ENCODE results near the gene TIMP2.

Gene TIMP2

GRCh38 chr17:78818932-78819331 lies 106.3 kb downstream of the TIMP2 start:
- H3K4me3 ChIP-seq (ENCODE audit: low read depth, low read length) = no peak overlapping the region
- no peak for TF ChIP-seq CTCF (IDR thresholded peaks at IDR 0.05; ENCODE audit: low read depth, low read length)
- no peak for DNase-seq (ENCODE audit: low read depth, low spot score)
- in situ Hi-C loops (cut with HindIII; ENCODE audit: low sequenced_read_pairs) = no loop called here

DNA sequence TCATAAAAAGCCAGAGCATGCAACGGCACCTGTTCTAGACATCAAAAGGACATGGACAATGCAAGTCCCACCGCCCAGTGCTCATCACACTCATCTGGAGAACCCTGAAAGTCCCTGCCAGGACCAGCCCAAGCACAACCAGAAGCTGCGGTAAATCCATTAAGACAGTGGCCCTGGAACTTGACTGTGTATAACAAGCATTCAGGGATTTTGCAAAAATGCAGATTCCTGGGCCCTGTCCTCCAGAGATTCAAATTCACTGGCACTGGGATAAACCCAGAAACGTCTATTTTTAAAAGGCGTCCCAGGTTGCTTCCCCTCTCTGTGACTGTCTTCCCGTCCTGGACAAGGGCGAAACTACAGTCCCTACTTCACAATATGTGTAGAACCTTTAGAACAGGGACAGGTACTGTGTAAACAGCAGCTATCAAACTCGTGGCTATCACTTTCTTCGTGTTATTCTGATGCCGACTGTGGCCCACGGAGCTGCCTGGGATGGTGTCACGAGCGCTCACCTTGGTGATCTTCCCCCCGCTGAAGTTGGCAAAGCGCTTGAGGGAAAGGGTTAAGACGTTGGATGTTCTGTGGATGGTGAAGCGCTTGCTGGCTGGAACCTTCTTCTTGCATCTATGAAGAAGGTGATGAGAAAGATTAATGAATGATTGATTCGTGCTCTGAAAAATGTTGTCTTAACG lies 106.9 kb downstream of the TIMP2 start:
- no peak for TF ChIP-seq CTCF (IDR thresholded peaks at IDR 0.05; ENCODE audit: low read depth, low read length)
- in situ Hi-C loops (cut with HindIII; ENCODE audit: low sequenced_read_pairs) = no loop called here
- H3K4me3 ChIP-seq (ENCODE audit: low read depth, low read length) = no peak overlapping the region

DNA sequence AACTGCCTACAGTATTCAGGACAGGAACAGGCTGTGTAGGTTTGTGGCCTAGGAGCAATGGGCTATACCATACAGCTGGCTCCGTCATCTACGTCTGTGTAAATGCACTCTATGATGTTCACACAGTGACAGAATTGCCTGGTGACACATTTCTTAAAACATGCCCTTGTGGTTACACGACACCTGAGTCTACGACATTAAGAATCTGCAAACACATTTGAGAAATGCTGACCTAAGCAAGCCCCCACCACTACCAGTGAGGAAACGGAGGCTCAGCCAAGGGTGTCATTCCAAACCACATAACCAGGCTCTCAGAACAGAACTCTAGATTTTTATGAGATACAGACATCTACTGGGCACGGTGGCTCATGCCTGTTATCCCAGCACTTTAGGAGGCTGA lies 108.1 kb downstream of the TIMP2 start:
- in situ Hi-C loops (cut with HindIII; ENCODE audit: low sequenced_read_pairs) = no loop called here
- TF ChIP-seq CTCF (IDR thresholded peaks at IDR 0.05; ENCODE audit: low read depth, low read length) = no peak
- DNase-seq (ENCODE audit: low read depth, low spot score) = no peak
- H3K4me3 ChIP-seq (ENCODE audit: low read depth, low read length) = no peak overlapping the region

More for the DNA sequence above, 106.9 kb downstream of the TIMP2 start:
- DNase-seq (ENCODE audit: low read depth, low spot score) = no peak

DNA sequence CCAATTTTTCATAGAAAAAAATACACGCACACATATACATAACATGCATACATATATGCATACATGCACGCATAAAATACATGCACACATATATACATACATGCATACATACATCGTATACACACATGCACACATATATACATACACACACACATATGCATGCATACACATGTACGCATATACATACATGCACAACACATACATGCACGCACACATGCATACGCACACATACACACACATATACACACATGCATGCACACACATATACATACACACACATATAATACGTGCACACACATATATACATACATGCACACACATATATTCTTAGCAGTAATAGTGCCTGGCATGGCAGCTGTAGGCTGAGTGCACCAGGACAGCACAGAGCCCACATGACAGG lies 109.5 kb downstream of the TIMP2 start:
- in situ Hi-C loops (cut with HindIII; ENCODE audit: low sequenced_read_pairs) = no loop called here
- DNase-seq (ENCODE audit: low read depth, low spot score) = no peak
- no peak for TF ChIP-seq CTCF (IDR thresholded peaks at IDR 0.05; ENCODE audit: low read depth, low read length)
- no peak overlapping the region for H3K4me3 ChIP-seq (ENCODE audit: low read depth, low read length)

- in situ Hi-C loops (cut with HindIII; ENCODE audit: low sequenced_read_pairs) = no loop called here
- DNase-seq (ENCODE audit: low read depth, low spot score) = no peak
- no peak overlapping the region for H3K4me3 ChIP-seq (ENCODE audit: low read depth, low read length)
- TF ChIP-seq CTCF (IDR thresholded peaks at IDR 0.05; ENCODE audit: low read depth, low read length) = no peak
These were observed 112.3 kb downstream of the TIMP2 start for GRCh38 chr17:78812855-78813254.

DNA sequence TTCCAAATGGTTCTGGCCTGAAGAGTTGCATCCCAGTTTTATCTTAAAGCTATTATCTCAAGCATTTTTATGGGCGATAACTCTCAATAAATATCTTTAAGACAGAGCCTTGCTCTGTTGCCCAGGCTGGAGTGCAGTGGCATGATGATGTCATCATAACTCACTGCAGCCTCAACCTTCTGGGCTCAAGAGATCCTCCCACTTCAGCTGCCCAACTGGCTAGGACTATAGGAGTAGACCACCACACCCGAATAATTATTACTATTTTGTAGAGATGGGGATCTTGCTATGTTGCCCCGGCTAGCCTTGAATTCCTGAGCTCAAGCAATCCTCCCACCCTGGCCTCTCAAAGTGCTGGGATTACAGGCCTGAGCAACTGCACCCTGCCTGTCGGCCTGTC lies 117.0 kb downstream of the TIMP2 start:
- TF ChIP-seq CTCF (IDR thresholded peaks at IDR 0.05; ENCODE audit: low read depth, low read length) = no peak
- in situ Hi-C loops (cut with HindIII; ENCODE audit: low sequenced_read_pairs) = no loop called here
- H3K4me3 ChIP-seq (ENCODE audit: low read depth, low read length) = no peak overlapping the region
- DNase-seq (ENCODE audit: low read depth, low spot score) = no peak

Data from astrocyte of the spinal cord (primary cell).